Activated CD4-positive, alpha-beta T cell treated with anti-CD3 and anti-CD28 coated beads for 48 hours (primary cell): ENCODE results near the gene ABCA6.
"Not testable (repeated sequence)": the region's sequence is repeated elsewhere in the genome, so short reads cannot be mapped to it uniquely, and the experiment has no call there.

ENCODE experiments used
- DNase-seq: peaks from one replicate; pipeline ENCODE4 v3.0.0-alpha.2; 2020

The ABCA6 gene

GRCh38 chr17:69141431-69142174 lies at the start of gene ABCA6:
TSS of gene ABCA6 (minus strand) at chr17:69141895. CDS start at chr17:69140703, 1,192 bp downstream.
- no peak for DNase-seq

DNA sequence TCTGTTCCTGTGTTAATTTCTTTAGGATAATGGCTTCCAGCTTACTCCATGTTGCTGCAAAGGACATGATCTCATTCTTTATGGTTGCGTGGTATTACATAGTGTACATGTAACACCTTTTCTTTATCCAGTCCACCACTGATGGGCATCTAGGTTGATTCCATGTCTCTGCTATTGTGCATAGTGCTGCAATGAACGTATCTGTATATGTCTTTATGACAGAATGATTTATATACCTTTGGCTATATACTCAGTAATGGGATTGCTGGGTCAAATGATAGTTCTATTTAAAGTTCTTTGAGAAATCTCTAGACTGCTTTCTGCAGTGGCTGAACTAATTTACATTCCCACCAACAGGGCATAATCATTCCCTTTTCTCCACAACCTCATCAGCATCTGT lies 47.1 kb upstream of the ABCA6 start:
- DNase-seq = no peak

GRCh38 chr17:69188064-69188463 lies 46.4 kb upstream of the ABCA6 start:
- no peak for DNase-seq

DNA sequence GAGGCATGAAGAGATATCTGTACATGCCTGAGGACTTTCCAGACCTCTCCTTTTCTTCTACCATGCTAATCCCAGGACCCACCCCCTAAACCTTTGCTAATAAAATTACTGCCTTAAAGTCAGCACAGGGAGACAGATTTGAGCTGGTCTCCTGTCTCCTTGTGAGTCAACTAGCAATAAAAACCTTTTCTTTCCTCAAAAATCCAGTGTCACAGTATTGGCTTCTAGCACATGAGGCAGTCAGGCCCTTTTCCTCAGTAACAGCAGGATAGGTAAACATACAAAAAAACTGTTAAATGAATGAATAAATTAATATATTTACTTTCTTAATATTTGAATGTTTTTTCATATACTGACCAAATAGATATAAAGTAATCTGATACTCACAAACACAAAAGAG lies 45.6 kb upstream of the ABCA6 start:
- no peak for DNase-seq

GRCh38 chr17:69179227-69179952 lies 37.7 kb upstream of the ABCA6 start:
- no peak for DNase-seq

DNA sequence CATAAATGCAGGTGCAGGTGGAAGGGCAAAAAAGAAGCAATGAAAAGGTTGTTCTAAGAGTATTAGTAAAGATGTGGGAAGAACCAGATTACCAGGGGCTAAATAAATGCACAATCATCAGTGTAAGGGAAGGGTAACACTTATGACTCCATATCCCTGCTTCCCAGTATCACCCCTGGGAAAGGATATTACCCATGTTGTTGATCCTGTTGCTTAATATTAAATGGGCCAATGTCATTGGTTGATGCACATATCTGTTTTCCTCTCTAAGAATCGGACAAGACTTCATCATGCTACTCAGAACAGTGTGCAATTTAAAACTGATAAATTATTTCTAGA lies 34.7 kb upstream of the ABCA6 start:
- no peak for DNase-seq

DNA sequence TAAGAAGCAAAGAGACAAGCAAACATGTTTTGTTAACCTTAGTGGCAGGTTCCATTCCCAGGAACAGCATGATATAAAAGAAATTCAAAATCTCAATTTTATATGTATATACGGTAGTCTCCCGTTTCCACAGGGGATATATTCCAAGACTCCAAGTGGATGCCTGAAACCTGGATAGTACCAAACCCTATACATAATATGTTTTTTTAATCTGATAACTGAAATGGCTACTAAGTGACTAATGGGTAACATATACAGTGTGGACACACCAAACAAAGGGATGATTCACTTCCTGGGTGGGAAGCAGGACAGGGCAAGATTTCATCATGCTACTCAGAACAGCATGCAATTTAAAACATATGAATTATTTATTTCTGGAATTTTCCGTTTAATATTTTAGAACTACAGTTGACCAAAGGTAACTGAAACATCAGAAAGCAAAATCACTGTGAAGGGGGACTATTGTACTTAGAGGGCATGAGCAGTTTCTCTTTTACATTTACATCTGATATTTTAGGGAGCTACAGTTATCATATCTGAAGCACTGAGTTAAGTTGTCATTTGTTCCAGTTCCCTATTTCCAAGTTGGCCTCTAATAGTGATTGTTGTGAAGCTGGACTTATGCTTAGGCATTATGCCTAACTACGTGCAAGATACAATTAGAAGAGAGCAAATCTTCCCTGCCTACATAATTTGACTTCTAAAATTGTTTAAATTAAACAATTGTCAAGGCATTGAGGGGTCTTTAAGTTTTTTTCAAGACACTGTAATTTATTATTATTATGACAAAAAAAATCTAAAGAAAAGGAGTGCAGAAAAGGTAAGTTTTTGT lies 34.1 kb upstream of the ABCA6 start:
- no peak for DNase-seq

- no peak for DNase-seq
Observed at GRCh38 chr17:69175262-69175624, 33.5 kb upstream of the ABCA6 start.

GRCh38 chr17:69173118-69173517 lies 31.4 kb upstream of the ABCA6 start:
- DNase-seq = no peak

- DNase-seq = no peak
Observed at GRCh38 chr17:69170377-69170776, 28.7 kb upstream of the ABCA6 start.

- not testable (repeated sequence) for DNase-seq
Observed at GRCh38 chr17:69168642-69169041, 26.9 kb upstream of the ABCA6 start.

DNA sequence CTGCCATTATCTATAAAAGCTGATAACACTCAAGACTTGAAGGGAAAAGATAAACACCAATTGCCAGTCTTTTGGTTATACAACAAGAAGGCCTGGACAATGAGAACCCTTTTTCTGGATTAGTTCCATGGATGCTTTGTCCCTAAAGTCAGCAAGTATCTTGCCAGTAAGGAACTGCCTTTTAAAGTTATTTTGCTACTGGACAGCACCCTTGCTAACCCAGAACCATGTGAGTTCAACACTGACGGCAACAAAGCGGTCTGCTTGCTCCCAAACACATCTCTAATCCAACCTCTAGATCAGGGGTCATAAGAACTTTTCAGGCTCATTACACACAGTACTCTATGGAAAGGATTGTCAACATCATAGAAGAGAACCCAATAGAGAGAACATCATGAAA lies 25.3 kb upstream of the ABCA6 start:
- DNase-seq = no peak

DNA sequence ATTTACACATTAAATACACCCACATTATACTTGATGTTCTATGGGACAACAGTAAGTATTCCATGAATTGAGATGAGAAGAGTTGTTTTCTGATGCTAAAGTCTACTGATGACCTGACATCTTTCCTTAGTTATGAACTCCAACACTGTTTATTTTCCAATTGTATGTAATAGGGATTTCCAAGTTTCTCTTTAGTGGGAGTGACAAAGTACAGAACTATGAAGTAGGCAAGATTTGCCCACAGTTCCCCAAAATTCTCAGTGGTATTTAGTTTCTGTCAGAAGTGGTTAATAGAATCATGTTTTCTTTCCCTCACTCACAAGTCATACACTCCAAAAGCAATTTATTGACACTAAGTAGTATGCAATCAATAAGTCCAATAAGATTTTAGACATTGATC lies 22.5 kb upstream of the ABCA6 start:
- DNase-seq = no peak

- no peak for DNase-seq
Observed at GRCh38 chr17:69159418-69159817, 17.7 kb upstream of the ABCA6 start.

DNA sequence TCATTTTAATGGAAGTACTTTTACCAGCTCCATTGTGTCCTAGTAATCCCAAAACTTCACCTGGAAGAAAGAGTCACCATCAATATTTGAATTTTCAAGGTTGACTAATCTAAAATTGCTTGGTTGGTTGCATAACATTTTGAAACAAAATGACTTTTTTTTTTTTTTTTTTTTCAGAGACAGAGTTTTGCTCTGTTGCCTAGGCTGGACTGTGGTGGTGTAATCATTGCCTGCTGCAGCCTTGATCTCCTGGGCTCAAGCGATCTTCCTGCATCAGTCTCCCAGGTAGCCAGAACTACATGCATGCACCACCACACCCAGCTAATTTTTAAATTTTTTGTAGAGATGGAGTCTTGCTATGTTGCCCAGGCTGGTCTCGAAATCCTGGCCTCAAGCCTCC lies 12.6 kb upstream of the ABCA6 start:
- no peak for DNase-seq

- DNase-seq = no peak
Observed at GRCh38 chr17:69150333-69150732, 8.6 kb upstream of the ABCA6 start.

GRCh38 chr17:69147460-69147859 lies 5.8 kb upstream of the ABCA6 start:
- DNase-seq = no peak

GRCh38 chr17:69144331-69145255 lies 2.9 kb upstream of the ABCA6 start:
- DNase-seq = no peak

GRCh38 chr17:69143683-69144231 lies 2.1 kb upstream of the ABCA6 start:
- DNase-seq = no peak

GRCh38 chr17:69143151-69143550 lies 1.5 kb upstream of the ABCA6 start:
- no peak for DNase-seq

- no peak for DNase-seq
Observed at GRCh38 chr17:69142175-69142802, 594 bp upstream of the ABCA6 start.

GRCh38 chr17:69134112-69134511 lies 7.6 kb downstream of the ABCA6 start:
- DNase-seq = no peak
